Lung (tissue), 16 donors: ENCODE results near the gene MAN1B1. TPM values are rescaled to one million over a fixed set of nuclear protein-coding genes. Genes with fewer than 3 reads are reported as not detected.

ENCODE experiments used
- ATAC-seq: fragments of 200-7000 bp; cut with Tn5 transposase; one replicate; pipeline ENCODE4 v1.9.1; 2020; ENCODE audit warnings: moderate number of reproducible peaks; ENCODE audit not compliant: insufficient read depth, low FRiP score
- DNase-seq, 3 donors: peaks; one replicate each; pipeline ENCODE4 v3.0.0-alpha.2; 2013 to 2017
- H3K27ac ChIP-seq, 2 donors: one replicate each; pipeline ENCODE4 v1.5.1; 2013; ENCODE audit warnings: mild to moderate bottlenecking in 2 of 2, moderate library complexity in 2 of 2, control low read depth in 1 of 2, inconsistent platforms in 1 of 2, low read depth in 1 of 2, low read length in 1 of 2
- H3K27me3 ChIP-seq, 3 donors: one replicate each; pipeline ENCODE4 v1.5.1; 2013; ENCODE audit warnings: low read length in 2 of 3; ENCODE audit not compliant: control insufficient read depth in 3 of 3, insufficient read depth in 3 of 3
- H3K36me3 ChIP-seq, 4 donors: one replicate each; pipeline ENCODE4 v1.5.1; 2013; ENCODE audit warnings: low read length in 4 of 4, mild to moderate bottlenecking in 1 of 4, moderate library complexity in 1 of 4; ENCODE audit not compliant: control insufficient read depth in 4 of 4, insufficient read depth in 4 of 4
- H3K4me1 ChIP-seq, 5 donors: one replicate each; pipeline ENCODE4 v1.5.1; 2013; ENCODE audit warnings: low read length in 5 of 5, mild to moderate bottlenecking in 2 of 5, moderate library complexity in 1 of 5; ENCODE audit not compliant: control insufficient read depth in 5 of 5, insufficient read depth in 5 of 5
- H3K4me3 ChIP-seq: one replicate; pipeline ENCODE4 v1.5.1; 2013; ENCODE audit warnings: mild to moderate bottlenecking, control low read depth, moderate library complexity
- H3K9ac ChIP-seq, 2 donors: one replicate each; pipeline ENCODE4 v1.5.1; 2013; ENCODE audit warnings: low read length in 2 of 2, control low read depth in 1 of 2; ENCODE audit not compliant: insufficient read depth in 1 of 2
- H3K9me3 ChIP-seq, 4 donors: one replicate each; pipeline ENCODE4 v1.5.1; 2013; ENCODE audit warnings: low read length in 3 of 4, mild to moderate bottlenecking in 1 of 4, moderate library complexity in 1 of 4; ENCODE audit not compliant: control insufficient read depth in 4 of 4, insufficient read depth in 3 of 4
- WGBS, 2 donors: extraction: QIAGEN DNeasy Blood & Tissue Kit; methylation state at CpG; one replicate each; pipeline ENCODE4 v1.1.7; 2013; 5-methylcytosine and 5-hydroxymethylcytosine counted together
- long read RNA-seq, 5 donors: transcript quantifications; one replicate each; lab custom pipeline, GENCODE V29; 2026
- polyA plus RNA-seq, 2 donors: library from polyadenylated mRNA; stranded (reverse); fragments of 200-250 nt; gene quantifications; one replicate each; pipeline ENCODE4 v1.2.1, GENCODE V29; 2013
- total RNA-seq, 2 donors: library from RNA; depleted of rRNA in 1 of 2; stranded (reverse); fragments of >200 nt in 1 of 2; gene quantifications; one replicate each; pipeline ENCODE4 v1.2.1, GENCODE V29; 2014 to 2021
- TF ChIP-seq, protein P1 (sequence below): IDR thresholded peaks from 2 replicates; pipeline ENCODE4 v1.5.1; 2012; ENCODE audit warnings: mild to moderate bottlenecking; ENCODE audit errors: control extremely low read depth, extremely low read depth
- donor health status: control.
- donor health status: control.
- donor health status: Bipolar disorder and iron deficiency.
- donor health status: healthy.
- donor health status: DM: yes; HTN: yes; CAD: no.

The MAN1B1 gene
- total RNA-seq, result 10 to 100 TPM; 56.7 to 70.9 TPM
- polyA plus RNA-seq, result 10 to 100 TPM; 40.3 to 56.9 TPM
- long read RNA-seq, donor 1, full-length matches to known transcripts, result 24 of 35 reads
- long read RNA-seq, donor 1, partial matches to known transcripts, result 0 of 35 reads
- long read RNA-seq, donor 1, other reads (novel, unspliced or antisense), result 11 of 35 reads
- long read RNA-seq, donor 2, full-length matches to known transcripts, result 3 of 3 reads
- long read RNA-seq, donor 2, partial matches to known transcripts, result 0 of 3 reads
- long read RNA-seq, donor 2, other reads (novel, unspliced or antisense), result 0 of 3 reads
- long read RNA-seq, donor 3, transcript MAN1B1-202 (13 exons, 2,769 nt), result major isoform, 5 of 5 reads
- long read RNA-seq, donor 3, partial matches to known transcripts, result 0 of 5 reads
- long read RNA-seq, donor 3, other reads (novel, unspliced or antisense), result 0 of 5 reads
- long read RNA-seq, donor 4, partial matches to known transcripts, result 7 of 9 reads
- long read RNA-seq, donor 4, other reads (novel, unspliced or antisense), result 0 of 9 reads
- long read RNA-seq, donor 5, transcript MAN1B1-202 (13 exons, 2,769 nt), result major isoform, 11 of 29 reads
- long read RNA-seq, donor 5, partial matches to known transcripts, result 15 of 29 reads
- long read RNA-seq, donor 5, other reads (novel, unspliced or antisense), result 0 of 29 reads

DNA sequence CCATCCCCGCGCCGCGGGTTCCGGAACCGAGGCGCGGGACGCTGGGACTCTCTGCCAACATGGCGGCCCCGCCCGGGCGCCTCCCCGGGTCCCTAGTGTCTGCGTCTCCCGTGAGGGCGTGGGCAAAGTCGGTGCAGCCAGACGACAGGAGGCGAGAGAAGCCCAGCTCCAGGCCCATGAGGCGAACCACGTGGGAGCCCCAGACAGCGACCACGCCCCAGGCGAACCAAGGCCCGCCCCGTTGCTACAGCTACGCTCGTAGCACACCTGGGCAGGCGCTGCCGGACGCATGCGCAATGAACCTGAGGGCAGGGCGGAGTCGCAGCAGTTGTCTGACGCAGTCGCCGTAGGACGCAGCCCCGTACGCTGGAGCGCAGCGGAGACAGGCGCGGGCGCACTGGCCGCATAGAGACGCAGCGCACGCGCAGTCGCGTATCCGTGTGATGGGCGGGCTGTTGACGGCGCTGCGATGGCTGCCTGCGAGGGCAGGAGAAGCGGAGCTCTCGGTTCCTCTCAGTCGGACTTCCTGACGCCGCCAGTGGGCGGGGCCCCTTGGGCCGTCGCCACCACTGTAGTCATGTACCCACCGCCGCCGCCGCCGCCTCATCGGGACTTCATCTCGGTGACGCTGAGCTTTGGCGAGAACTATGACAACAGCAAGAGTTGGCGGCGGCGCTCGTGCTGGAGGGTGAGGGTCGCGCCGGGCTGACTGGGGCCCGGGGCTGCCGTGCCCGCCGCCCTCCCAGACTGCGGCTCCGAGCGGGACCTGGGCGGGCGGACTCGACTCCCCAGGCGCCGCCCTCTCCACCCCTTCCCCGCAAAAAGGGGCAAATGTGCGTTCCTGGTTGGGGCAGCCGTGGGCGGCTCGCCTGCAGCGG, at the start of gene MAN1B1:
Gene MAN1B1 (plus strand): TSS at position 455 of the 878 bp plus-strand sequence. CDS start 15 bp downstream, at position 470.
- no peaks in the 10 kb centered on the region for H3K9me3 ChIP-seq
- ATAC-seq (peak; percentile 92), DNase-seq (peak; percentile 97 to 99 (median 98))
- H3K27ac ChIP-seq, result peak within 1 kb of the TSS; percentile 91 to 95
- WGBS, 2 donors, result 0% methylated on average over 90 to 101 of the region's 101 CpGs
- no peaks in the 10 kb centered on the region for H3K27me3 ChIP-seq
- peaks cover 0 to 26% (median 3%) of the 10 kb centered on the region in 4 donors for H3K36me3 ChIP-seq
- peaks cover 0 to 14% (median 0%) of the 10 kb centered on the region in 5 donors for H3K4me1 ChIP-seq
- peak within 1 kb of the TSS; percentile 71 for H3K4me3 ChIP-seq
- TF ChIP-seq, protein P1, sequence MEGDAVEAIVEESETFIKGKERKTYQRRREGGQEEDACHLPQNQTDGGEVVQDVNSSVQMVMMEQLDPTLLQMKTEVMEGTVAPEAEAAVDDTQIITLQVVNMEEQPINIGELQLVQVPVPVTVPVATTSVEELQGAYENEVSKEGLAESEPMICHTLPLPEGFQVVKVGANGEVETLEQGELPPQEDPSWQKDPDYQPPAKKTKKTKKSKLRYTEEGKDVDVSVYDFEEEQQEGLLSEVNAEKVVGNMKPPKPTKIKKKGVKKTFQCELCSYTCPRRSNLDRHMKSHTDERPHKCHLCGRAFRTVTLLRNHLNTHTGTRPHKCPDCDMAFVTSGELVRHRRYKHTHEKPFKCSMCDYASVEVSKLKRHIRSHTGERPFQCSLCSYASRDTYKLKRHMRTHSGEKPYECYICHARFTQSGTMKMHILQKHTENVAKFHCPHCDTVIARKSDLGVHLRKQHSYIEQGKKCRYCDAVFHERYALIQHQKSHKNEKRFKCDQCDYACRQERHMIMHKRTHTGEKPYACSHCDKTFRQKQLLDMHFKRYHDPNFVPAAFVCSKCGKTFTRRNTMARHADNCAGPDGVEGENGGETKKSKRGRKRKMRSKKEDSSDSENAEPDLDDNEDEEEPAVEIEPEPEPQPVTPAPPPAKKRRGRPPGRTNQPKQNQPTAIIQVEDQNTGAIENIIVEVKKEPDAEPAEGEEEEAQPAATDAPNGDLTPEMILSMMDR, result no peak
- H3K9ac ChIP-seq, result peak within 1 kb of the TSS in 1 of 2 donors; percentile 0

DNA sequence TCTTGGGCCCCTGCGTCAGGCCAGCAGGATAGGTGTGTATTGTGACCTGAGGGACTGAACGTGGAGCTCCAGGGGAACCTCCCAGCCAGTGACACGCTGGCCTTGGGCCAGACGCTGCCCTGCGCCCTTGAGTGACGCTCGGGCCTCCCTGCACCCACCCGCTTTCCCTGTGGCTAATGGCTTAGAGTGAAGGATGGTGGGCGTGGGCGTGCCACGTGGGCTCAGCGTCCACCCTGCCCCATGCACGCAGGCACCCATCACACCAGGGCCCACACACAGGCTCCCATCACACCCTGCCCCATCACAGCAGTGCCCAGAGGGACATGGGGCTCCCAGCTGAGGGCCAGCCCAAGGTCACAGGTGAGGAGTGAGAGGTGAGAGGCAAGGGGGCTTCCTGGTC, 49.8 kb upstream of the MAN1B1 start:
- ATAC-seq, result no peak
- no peak for DNase-seq
- TF ChIP-seq, protein P1, result no peak
- Histone ChIP-seq H3K4me1 (peaks cover 0 to 8% (median 0%) of the 10 kb centered on the region in 5 donors), H3K27me3 (no peaks in the 10 kb centered on the region), H3K36me3 (peaks cover 0 to 15% (median 0%) of the 10 kb centered on the region in 4 donors), H3K27ac (no peak overlapping the region), H3K9me3 (no peaks in the 10 kb centered on the region), H3K4me3 (no peak overlapping the region), H3K9ac (no peak overlapping the region)
- 76 to 86% methylated on average over 13 of the region's 13 CpGs for WGBS, 2 donors

DNA sequence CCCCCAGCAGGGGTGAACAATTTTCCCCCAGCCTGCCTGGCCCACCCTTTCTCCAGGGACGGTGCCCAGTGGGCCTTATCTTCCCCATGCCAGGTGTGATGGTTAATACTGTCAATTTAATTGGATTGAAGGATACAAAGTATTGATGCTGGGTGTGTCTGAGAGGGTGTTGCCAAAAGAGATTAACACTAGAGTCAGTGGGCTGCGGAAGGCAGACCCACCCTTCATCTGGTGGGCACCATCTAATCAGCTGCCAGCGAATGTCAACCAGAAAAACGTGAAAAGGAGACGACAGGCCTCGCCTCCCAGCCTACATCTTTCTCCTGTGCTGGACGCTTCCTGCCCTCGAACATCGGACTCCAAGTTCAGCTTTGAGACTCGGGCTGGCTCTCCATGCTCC, 49.3 kb upstream of the MAN1B1 start:
- no peaks in the 10 kb centered on the region for H3K27me3 ChIP-seq
- TF ChIP-seq, protein P1, result no peak
- 91 to 93% methylated on average over 10 of the region's 10 CpGs for WGBS, 2 donors
- H3K4me3 ChIP-seq, result no peak overlapping the region
- no peak overlapping the region for H3K9ac ChIP-seq
- DNase-seq (no peak), ATAC-seq (no peak)
- H3K36me3 ChIP-seq, result peaks cover 0 to 15% (median 0%) of the 10 kb centered on the region in 4 donors
- no peaks in the 10 kb centered on the region for H3K9me3 ChIP-seq
- H3K27ac ChIP-seq, result no peak overlapping the region
- H3K4me1 ChIP-seq, result peaks cover 0 to 8% (median 0%) of the 10 kb centered on the region in 5 donors
